Measurements from ENCODE around the gene CACNA1I.

The CACNA1I gene

DNA sequence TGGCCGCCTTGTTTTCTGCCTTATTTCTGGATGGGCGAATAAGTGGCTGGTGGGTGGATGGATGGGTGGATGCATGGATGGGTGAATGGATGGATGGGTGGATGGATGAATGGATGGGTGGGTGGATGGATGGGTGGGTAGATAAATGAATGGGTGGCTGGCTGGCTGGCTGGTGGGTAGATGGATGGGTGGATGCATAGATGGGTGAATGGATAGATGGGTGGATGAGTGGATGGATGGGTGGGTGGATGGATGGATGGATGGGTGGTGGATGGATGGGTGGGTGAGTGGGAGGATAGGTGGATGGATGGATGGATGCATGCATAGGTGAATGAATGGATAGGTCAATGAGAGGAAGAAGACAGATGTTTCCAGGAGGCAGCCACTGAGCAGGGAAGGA lies 98.9 kb downstream of the CACNA1I start:
- DNase-seq (ENCODE audit: low read depth), result no peak

DNA sequence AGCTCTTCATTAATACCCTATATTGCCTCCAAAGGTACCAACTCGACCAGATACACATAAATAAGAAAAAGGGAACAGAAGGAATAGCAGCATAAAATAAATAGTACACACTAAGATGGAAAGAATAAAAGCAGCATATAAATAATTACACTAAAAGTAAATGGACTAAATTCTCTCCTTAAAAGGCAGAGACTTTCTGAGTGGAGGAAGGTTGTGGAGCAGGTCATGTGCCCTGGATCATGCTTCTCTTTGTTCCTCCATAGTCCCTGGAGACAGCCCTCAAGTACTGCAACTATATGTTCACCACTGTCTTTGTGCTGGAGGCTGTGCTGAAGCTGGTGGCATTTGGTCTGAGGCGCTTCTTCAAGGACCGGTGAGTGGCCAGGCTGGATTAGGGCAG lies 101.4 kb downstream of the CACNA1I start:
- DNase-seq (ENCODE audit: low read depth), result no peak

DNA sequence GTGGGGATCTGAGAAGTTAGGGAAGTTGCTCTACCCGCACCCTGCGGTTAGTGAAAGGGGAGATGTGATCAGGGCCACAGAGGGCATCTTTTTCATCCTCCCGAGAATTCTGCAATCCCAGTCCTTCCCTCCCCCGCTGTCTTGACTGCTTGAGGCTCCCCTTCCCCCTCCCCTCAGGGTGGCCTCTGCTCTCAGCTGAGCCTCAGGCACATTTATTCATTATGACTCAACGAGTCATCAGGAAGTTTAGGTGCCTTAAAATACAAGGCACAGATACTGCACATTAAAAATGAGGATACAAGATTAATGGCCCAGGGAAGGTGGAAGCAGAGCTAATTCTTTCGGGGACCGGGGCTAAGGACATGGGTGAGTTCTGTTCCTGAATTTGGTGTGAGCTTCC lies 104.0 kb downstream of the CACNA1I start:
- no peak for DNase-seq (ENCODE audit: low read depth)

DNA sequence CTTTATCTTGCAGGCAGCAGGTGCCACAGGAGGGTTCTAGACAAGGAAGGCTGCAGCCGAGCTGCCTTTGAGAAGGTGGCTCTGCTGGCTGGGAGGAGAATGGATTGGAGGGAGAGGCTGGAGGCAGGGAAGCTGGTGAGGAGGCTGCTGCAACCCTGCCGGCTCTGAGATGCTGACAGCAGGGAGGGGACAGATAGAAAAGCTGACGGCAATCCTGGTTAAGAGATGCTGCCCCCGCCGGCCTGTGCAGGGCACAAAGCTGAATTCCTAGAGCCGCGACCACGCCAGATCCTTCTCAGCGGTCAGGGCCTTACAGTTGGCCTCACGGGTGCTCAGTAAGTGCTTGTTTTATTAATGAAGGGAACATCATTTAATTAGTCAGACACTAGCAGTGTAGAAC lies 105.4 kb downstream of the CACNA1I start:
- no peak for DNase-seq (ENCODE audit: low read depth)

DNA sequence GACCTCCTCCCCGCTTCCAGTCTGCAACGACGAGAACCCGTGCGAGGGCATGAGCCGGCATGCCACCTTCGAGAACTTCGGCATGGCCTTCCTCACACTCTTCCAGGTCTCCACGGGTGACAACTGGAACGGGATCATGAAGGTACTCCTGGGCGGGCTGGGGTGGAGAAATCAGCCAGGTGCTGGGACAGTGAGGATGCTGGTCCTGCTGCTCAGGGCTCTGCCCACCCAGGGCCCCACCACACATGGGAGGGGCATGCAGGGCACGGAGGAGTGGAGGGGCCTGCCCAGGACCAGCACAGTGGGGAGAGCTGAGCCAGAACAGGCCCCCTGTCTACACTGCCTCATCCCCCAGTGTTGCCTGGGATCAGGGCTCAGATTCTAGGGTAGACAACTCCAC lies 107.4 kb downstream of the CACNA1I start:
- DNase-seq (ENCODE audit: low read depth), result no peak

DNA sequence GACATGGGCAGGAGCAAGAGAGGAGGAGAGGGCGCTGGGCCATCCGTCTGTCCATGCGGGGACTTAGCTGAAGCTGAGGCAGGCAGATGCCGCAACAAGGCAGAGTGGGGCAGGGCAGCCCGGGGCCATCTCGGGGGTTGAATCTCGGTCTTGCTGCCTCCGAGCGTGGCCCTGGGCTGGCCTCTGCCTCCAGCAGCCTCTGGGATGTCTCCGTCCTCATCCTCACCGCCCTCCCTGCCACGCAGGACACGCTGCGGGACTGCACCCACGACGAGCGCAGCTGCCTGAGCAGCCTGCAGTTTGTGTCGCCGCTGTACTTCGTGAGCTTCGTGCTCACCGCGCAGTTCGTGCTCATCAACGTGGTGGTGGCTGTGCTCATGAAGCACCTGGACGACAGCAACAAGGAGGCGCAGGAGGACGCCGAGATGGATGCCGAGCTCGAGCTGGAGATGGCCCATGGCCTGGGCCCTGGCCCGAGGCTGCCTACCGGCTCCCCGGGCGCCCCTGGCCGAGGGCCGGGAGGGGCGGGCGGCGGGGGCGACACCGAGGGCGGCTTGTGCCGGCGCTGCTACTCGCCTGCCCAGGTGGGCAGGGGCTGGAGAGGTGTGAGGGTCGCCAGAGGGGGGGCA lies 108.4 kb downstream of the CACNA1I start:
- DNase-seq (ENCODE audit: low read depth), result no peak

DNA sequence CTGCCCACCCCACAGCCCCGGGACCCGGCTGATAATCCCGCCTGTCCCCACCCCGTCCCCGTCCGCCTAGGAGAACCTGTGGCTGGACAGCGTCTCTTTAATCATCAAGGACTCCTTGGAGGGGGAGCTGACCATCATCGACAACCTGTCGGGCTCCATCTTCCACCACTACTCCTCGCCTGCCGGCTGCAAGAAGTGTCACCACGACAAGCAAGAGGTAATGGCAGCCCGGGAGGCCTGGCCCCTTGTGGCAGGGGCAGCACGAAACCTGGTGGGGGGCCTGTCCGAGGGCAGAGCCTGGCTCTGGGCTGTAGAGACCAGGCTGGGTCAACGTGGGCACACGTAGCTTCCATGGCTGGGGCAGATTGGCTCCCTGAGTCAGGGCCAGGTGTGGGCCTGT lies 109.1 kb downstream of the CACNA1I start:
- DNase-seq (ENCODE audit: low read depth), result no peak

DNA sequence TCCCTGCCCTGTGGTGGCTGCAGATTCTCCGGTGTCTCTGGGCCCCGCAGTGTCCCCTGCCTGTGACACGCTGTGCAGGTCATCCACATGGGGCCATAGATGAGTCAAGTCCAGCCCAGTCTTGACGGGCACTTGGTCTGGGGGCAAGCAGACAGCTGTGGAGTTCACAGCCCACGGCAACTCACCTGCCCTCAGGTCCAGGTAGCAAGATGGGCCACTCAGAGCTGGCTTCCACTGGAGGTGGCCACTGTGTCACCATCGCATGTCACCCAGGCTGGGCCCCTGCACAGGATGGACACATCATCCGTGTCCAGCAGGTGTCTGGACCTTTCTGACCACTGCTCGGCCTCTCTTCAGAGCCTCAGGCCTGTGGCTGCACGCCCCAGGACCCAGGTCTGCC lies 109.9 kb downstream of the CACNA1I start:
- no peak for DNase-seq (ENCODE audit: low read depth)

DNA sequence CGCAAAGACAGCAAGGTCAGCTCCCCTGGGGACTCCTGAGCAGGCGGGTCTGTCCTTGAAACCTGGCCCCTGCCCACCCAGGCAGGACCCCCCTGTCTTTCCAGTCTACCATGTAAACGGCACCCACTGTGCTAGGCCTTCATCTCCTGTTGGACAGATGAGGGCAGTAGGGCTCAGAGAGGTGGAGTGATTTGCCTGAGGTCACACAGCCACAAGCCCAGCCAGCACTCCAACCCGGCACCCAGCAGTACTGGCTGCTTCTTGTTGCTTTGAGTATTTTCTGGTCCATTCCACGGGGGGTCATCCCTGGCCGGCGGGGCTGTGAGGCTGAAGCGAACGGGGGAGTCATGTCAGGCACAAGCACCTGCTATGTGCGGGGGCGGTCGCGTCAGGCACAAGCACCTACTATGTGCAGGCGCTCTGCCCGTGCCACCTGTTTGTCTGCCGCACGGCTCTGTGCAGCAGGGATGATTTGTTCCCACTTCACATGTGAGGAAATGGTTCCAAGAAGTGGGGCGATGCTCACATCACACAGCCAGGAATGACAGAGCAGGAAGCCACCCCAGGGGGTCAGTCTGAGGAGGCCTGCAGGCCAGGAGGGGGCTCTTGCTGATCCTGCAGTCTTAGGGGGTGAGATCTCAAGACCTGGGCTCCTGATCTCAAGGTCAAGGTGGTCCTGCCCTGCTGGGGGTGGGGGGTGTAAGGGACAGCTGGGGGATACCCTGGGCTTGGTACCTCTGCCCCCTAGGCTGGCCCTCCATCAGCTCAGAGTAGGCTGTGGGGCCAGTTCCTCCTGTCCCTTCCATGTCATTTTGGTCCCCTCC lies 110.7 kb downstream of the CACNA1I start:
- no peak for DNase-seq (ENCODE audit: low read depth)

DNA sequence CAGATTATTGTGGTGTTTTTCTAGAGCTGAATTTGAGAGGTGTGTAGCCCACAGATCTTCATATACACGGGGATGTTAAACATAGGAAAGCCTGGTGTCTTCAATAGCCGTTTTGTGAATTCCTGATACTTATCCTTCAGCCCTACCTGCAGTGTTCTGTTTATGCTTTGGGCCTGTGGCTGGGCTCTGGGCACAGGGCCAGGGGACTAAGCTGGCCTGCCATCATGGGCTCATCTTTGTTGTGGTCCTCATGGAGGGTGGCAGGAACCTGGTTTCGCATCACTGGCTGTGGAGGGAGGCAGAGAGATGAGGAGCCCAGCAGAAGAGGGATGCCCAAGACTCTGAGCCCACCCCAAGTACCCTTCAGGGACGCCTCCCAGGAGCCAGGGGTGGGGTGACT lies 112.4 kb downstream of the CACNA1I start:
- no peak for DNase-seq (ENCODE audit: low read depth)

DNA sequence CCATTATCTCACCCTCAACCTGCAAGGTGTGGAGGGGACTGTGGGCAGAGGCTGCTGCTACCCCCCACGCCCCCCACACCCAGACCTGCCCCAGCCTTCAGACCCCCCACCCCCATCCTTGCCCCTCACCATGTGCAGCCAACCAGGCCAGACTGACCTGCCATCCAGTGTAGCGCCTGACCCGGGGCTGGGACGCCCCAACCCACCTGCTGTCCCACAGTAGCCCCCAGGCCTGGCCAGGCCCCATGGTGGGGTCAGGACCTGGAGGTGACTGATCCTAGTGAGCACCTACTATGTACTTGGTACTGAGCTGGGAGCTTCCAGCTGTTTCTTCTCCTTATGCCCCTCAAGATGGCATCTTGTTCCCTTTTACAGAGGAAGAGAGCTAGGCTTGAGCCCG lies 113.1 kb downstream of the CACNA1I start:
- DNase-seq (ENCODE audit: low read depth), result no peak

DNA sequence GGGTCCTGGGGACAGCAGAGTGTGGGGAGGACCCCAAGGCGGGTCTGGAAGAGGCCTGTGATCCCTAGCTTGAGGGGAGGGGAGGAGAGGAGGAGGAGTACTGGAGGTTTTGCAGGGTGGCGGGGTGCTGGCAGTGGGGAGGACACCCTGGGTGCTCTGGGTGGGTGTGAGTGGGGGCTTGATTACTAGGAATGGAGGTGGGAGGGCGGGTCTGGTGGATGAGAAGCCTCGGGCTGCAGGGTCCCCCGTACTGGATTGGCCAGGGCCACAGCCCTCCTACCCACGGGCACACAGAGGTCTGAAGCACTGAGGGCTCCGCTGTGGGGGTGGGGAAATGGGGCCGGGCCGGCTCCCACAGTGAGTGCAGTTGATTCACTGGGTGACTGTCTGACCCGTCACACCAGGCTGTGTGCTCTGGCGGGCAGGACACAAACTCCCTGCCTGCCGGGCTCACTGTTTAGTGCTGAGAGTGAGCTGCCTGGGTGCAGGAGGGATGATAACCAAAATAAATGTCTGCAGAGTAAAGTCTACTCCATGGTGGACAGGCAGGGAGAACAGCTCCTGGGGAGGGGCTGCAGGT lies 114.2 kb downstream of the CACNA1I start:
- DNase-seq (ENCODE audit: low read depth), result no peak

DNA sequence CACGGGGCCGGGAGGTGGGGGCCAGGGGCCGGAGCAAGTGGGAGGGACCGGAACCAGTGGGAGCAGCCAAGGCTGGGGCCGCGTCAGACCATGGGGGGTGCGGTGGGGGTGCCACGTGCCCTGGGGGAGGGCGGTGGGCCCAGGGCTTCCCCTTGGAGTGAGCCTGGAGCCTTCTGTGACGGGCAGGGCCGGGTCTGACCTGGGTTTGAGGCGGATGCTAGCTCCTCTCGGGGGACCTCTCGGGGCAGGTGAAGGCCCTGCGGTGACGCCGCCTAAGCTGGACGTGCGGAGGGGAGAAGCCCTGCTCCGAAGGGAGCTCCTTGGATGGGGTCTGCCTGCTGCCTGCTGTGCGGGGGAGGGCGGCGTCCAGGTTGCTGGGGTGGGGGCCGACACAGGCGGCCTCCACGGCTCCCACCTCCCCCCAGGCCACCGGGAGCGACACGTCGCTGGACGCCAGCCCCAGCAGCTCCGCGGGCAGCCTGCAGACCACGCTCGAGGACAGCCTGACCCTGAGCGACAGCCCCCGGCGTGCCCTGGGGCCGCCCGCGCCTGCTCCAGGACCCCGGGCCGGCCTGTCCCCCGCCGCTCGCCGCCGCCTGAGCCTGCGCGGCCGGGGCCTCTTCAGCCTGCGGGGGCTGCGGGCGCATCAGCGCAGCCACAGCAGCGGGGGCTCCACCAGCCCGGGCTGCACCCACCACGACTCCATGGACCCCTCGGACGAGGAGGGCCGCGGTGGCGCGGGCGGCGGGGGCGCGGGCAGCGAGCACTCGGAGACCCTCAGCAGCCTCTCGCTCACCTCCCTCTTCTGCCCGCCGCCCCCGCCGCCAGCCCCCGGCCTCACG lies 115.0 kb downstream of the CACNA1I start:
- DNase-seq (ENCODE audit: low read depth), result no peak

DNA sequence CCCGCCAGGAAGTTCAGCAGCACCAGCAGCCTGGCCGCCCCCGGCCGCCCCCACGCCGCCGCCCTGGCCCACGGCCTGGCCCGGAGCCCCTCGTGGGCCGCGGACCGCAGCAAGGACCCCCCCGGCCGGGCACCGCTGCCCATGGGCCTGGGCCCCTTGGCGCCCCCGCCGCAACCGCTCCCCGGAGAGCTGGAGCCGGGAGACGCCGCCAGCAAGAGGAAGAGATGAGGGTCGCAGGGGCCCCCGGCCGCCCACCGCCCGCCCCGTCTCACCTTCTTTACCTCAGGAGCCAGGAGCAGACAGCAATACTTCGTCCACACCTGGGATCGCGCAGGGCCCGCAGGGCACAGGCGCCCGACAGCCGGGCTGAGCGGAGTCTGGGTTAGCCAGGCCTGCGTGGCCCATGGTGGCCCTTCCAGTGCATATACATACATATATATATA lies 115.6 kb downstream of the CACNA1I start:
- DNase-seq (ENCODE audit: low read depth), result no peak

DNA sequence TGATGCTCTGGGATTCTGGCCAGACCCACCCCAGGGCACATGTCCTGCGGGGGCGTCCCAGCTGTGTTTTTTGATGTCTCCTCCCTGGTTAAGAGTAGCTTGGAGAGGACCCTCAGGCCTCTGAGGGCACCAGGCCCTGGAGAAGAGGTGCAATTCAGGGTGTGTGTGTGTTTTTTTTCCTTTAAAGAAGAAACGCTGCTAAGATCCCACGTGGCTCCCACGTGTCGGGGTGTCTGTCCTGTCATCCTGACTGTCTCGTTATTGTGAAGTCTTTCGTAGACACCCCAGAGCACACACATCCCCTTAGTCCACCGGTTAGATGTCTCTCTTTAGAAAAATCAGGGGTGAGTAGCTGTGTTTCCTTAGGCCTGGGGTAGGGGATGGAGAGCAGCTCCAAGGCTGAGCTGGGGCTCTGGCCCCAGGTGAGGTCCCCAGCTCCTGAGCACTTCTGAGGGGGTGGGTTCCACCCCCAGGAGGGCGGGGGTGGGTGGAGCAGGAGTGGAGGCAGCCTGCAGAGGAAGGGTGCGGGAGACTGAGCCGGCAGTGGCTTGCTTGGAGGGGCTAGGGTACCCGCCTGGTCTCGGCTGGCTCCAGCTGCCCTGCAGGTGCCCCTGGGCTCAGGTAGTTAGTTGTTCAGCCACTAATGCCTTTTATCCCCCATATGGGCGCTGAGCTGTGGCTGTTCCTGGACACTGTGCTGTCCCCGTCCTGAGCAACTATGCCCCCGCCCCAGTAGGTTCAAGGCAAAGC lies 116.4 kb downstream of the CACNA1I start:
- DNase-seq (ENCODE audit: low read depth), result no peak

DNA sequence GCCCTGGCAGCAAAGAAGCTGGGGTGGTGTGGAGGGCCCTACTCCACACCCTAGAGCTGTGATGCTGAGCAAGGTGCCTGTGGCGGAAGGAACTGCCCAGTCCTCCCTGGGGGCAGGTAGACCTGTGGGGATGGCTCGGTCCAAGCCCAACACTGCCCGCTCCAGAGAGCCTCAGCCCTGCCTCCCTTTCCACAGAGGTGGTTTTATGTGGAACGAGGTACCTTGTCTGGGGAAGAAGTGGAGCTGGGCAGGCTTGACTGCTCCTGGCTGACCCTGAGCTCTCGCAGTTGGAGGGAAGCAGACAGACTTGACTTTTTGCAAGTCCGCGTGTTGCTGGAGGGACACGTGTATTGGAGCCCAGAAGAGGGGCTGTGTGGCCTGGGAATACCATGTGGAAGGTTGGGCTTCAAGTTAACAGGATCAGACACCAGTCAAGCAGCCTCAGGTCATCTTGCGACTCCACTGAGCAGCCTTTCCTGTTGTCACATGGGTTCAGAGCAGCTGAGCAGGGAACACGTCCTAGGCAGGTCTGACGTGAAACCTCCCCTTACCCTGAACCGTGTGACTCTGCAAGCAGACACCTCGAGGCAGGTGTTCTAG lies 117.7 kb downstream of the CACNA1I start:
- no peak for DNase-seq (ENCODE audit: low read depth)

DNA sequence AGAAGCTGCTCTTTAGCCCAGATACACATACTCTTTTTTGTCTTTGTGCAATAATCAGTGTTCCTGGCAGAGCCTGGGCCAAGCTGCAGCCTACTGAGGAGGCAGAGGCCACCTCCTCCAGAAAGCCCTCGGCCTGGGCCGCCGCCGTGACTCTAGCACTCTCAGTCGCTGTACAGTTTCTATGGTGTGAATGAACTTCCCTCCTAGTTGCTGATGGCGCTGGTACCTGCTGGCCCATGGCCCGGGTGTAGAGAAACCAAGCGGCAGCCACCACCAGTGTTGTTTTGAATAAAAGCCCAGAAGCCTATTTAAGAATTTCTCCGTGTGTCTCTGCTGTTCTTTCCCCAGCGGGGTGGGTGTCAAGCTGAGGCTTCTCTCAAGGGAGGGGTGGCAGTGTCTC lies 118.9 kb downstream of the CACNA1I start:
- DNase-seq (ENCODE audit: low read depth), result no peak

DNA sequence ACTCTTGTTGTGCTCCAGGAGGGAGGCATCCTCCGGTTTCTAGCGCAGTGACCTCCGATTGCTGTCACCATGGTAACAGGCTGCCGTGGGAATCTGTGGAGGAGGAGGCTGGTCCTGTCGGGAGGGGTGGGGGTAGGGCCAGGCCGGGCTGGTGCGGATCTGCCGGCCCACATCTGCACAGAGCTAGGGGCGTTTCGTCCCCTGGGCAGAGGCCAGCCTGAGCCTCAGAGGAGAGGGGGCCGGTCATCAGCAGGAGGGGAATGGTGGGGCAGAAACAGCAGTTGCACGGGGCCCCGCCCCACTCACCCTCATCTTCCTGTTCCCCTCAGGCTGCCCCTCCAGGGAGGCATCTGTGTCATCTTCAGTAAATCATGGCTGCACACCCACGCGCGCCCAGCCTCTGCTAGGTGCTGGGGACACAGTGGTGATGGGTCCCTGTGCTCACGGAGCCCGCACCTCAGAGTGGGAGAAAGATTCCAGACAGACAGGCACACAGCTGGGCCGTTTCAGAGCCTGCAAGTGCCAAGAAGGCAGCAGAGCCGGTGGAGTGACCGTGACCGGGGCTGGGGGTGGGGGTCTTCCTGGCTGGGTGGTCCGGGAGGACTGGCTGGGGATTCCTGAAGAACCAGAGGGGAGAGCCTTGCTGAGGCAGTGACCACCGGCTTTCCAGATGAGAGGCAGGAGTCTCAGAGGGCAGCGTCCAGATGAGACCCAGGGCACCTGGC lies 120.5 kb downstream of the CACNA1I start:
- DNase-seq (ENCODE audit: low read depth), result no peak

DNA sequence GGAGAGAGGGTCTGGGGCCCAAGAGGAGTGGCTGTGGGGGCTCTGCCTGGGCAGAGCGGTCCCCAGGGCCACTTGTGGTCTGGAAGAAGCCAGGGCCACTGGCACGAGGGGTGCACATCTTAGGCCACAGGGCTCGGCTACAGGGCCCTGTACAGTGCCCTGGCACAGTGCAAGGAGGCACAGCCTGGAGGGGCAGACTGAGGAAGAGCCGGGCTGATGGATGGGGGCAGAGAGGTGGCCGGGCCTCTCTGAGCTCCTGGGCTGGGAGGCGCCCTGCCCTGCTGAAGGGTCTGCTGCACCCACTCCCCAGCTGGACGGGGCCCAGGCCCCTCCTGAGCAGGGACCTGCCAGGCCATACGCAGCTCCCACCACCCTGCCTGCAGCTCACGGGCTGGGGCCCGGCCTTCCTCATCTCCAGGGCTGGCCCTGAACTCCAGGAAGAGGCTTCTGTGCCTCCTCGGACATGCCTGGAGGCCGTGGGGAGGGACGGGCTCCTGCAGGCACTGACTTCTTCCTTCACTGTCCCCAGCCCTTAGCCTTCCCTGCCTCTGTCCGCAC lies 123.5 kb downstream of the CACNA1I start:
- no peak for DNase-seq (ENCODE audit: low read depth)

DNA sequence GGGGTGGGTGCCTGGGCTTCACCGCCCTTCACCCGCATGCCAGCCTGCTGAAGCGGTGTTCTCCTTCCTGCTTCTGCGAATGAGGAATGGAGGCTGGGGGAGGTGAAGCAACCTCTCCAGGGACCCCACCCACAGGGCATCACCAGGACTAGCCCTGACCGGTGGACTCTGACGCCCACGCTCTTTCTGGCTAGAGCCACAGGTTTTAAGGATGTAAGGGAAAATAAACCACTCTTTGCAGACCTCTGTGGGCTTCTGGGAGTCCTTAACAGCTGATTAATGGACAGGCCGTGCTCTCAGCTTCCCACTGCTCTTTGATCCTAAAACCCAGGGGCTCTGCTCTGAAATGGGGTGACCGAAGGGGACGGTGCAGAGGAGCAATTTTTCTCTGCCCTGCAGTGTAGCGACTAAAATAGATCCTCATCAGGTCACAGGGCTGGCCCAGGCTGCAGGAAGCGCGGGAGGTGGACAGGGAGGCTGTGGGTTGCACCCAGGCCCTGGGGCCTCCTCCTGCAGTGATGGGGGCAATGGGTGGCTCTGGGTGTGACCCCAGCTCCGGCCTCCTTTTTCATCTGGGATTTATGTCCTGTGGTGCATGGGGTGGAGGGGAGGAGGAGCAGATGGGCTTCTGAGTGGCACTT lies 127.4 kb downstream of the CACNA1I start:
- no peak for DNase-seq (ENCODE audit: low read depth)

All from stimulated activated CD8-positive, alpha-beta memory T cell treated with anti-CD3 and anti-CD28 coated beads, Interleukin-15, amount 100 ng/mL, for 1 hour (primary cell).